GM21423 (cell line): ENCODE measurements around the gene NPAS3.

Experiments
- ATAC-seq: cut with Tn5 transposase; IDR thresholded peaks from one replicate; pipeline ENCODE4 v1.9.1; 2021; ENCODE audit warnings: mild to moderate bottlenecking, moderate library complexity; ENCODE audit not compliant: unreplicated experiment

NPAS3 gene

GRCh38 chr14:33692762-33693161 is 754.1 kb downstream of the NPAS3 start:
- no peak for ATAC-seq

- no peak for ATAC-seq
Measured at GRCh38 chr14:33693237-33693636, 754.6 kb downstream of the NPAS3 start.

- ATAC-seq, result no peak
Measured at GRCh38 chr14:33696165-33696564, 757.5 kb downstream of the NPAS3 start.

- no peak for ATAC-seq
Measured at GRCh38 chr14:33699300-33699983, 760.8 kb downstream of the NPAS3 start.

GRCh38 chr14:33700052-33700451 is 761.4 kb downstream of the NPAS3 start:
- no peak for ATAC-seq

GRCh38 chr14:33702293-33702692 is 763.6 kb downstream of the NPAS3 start:
- ATAC-seq, result no peak

- ATAC-seq, result no peak
Measured at GRCh38 chr14:33704481-33704880, 765.8 kb downstream of the NPAS3 start.

GRCh38 chr14:33705490-33705889 is 766.8 kb downstream of the NPAS3 start:
- ATAC-seq, result no peak

GRCh38 chr14:33707716-33708115 is 769.0 kb downstream of the NPAS3 start:
- no peak for ATAC-seq

- no peak for ATAC-seq
Measured at GRCh38 chr14:33709283-33709682, 770.6 kb downstream of the NPAS3 start.

- ATAC-seq, result no peak
Measured at GRCh38 chr14:33709711-33710110, 771.0 kb downstream of the NPAS3 start.

GRCh38 chr14:33710273-33710672 is 771.6 kb downstream of the NPAS3 start:
- no peak for ATAC-seq

GRCh38 chr14:33711194-33711593 is 772.5 kb downstream of the NPAS3 start:
- no peak for ATAC-seq

- no peak for ATAC-seq
Measured at GRCh38 chr14:33711811-33712216, 773.1 kb downstream of the NPAS3 start.

GRCh38 chr14:33714527-33715226 is 776.0 kb downstream of the NPAS3 start:
- ATAC-seq, result no peak

- no peak for ATAC-seq
Measured at GRCh38 chr14:33715227-33715528, 776.5 kb downstream of the NPAS3 start.

- no peak for ATAC-seq
Measured at GRCh38 chr14:33716921-33717320, 778.2 kb downstream of the NPAS3 start.

GRCh38 chr14:33717866-33718265 is 779.2 kb downstream of the NPAS3 start:
- no peak for ATAC-seq

- no peak for ATAC-seq
Measured at GRCh38 chr14:33720284-33720787, 781.7 kb downstream of the NPAS3 start.

- ATAC-seq, result no peak
Measured at GRCh38 chr14:33726685-33727084, 788.0 kb downstream of the NPAS3 start.

- no peak for ATAC-seq
Measured at GRCh38 chr14:33727606-33728005, 788.9 kb downstream of the NPAS3 start.

- ATAC-seq, result no peak
Measured at GRCh38 chr14:33728010-33728498, 789.4 kb downstream of the NPAS3 start.
